Left renal cortex interstitium (tissue), 4 donors: ENCODE results near the gene DOCK1. TPM values are rescaled to one million over a fixed set of nuclear protein-coding genes. Genes with fewer than 3 reads are reported as not detected.

ENCODE experiments used
- DNase-seq, 4 donors: peaks; one replicate each; pipeline ENCODE4 v3.0.0-alpha.2; 2013; ENCODE audit warnings: low read depth in 4 of 4, low spot score in 2 of 4, missing footprints in 1 of 4
- polyA plus RNA-seq, 4 donors: library from polyadenylated mRNA; unstranded; fragments of 120-200 nt; gene quantifications; one replicate each; pipeline ENCODE4 v1.2.1, GENCODE V29; 2013; ENCODE audit not compliant: insufficient read length in 4 of 4

The DOCK1 gene
- polyA plus RNA-seq, 4 donors: 57.9 to 68.2 (median 64.3) TPM

GRCh38 chr10:127068485-127068884, 163.3 kb downstream of the DOCK1 start:
- no peak for DNase-seq

GRCh38 chr10:127069436-127069835, 164.2 kb downstream of the DOCK1 start:
- no peak for DNase-seq

- DNase-seq: no peak
These were observed 165.9 kb downstream of the DOCK1 start for GRCh38 chr10:127071126-127071525.

GRCh38 chr10:127073666-127074065, 168.4 kb downstream of the DOCK1 start:
- DNase-seq: no peak

DNA sequence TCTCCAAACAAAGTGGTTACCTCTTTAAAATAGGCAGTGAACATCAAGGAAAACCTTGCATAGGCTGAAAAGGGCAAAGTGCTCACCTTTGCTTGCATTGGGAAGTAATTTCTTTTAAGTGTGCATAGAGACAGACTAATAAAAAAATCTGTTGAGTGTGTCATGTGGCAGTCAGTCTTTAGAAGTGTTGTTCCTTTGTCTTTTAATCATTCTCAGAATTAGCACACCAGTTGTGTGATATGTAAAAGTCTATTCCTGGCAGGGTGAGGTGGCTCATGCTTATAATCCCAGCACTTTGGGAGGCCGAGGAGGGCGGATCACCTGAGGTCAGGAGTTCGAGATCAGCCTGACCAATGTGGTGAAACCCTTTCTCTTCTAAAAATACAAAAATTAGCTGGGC, 174.2 kb downstream of the DOCK1 start:
- DNase-seq: no peak

DNA sequence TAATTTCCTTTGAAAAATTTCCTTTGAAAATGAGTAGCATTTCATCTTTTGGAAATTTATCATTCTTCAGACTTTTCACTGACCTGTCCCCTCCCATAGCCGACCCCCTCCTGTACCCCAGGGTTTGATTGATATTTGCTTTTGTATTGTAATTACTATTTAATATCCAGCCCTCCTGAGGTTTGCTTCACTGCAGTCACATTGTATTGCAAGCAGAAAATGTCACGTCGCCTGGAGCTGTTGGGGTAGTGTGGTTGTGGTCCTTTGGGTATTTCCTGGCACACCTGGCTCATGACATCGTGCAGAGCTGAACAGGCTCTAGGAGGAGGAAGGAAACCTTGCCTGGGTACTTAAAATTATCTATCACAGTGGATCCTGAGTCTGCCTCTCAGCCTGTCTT, 175.1 kb downstream of the DOCK1 start:
- DNase-seq: no peak

GRCh38 chr10:127081851-127082345, 176.7 kb downstream of the DOCK1 start:
- DNase-seq: no peak

- no peak for DNase-seq
These were observed 177.4 kb downstream of the DOCK1 start for GRCh38 chr10:127082651-127083050.

DNA sequence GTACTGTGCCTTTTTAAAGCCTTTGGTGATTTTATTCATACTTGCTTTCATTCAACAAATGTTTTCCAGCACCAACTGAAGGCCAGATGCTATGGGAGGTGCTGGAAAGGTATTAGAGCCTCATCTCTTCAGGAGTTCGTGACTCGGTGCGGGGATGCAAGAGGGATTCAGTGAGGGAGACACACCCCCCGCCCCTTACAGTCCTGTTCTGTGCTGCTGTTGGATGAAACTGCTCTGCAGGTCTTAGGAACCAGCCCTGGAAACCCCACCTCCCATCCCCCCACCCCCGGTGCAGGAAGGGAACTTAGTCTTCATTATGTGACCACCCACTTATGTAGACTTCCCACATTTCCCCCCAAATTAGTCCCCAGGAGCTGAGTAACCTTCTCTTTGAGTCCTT, 180.7 kb downstream of the DOCK1 start:
- no peak for DNase-seq

- DNase-seq: no peak
These were observed 183.7 kb downstream of the DOCK1 start for GRCh38 chr10:127088908-127089307.

DNA sequence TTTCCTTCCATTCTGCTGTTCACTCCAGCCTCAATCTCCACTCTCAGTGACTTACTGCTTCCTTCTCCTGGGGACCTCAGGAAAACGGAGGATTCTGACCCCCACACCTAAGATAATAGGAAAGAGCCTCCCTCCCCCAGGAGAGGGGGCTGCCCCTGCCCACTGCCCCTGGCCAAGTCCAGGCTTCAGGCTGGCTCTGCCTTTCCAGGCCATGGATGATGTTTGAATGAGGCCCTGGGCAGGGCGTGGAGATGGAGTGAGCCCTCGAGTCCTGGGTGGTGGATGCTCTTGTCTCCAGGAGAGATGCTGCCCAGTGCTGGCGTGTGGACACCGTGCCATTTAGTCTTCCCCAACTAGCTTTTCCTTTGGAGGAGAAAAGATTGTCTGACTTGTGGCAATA, 184.2 kb downstream of the DOCK1 start:
- no peak for DNase-seq

DNA sequence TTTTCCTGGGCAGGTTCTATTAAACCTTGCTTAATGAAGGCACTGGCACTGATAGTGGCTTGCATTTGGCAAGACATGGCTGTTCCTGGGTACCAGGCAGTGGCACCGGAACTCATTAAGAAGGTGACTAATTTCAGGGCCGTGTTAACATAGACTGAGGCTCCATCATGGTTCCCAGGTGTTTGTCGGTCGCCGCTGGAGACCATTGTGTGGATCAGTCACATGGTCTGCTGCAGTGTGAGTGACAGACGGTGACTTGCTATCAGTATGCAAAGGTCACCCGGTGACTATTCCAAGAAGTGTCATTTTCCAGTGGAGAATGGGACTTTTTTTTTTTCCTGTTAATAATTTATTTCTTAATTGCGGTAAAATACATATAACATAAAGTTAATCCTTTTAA, 184.9 kb downstream of the DOCK1 start:
- no peak for DNase-seq

DNA sequence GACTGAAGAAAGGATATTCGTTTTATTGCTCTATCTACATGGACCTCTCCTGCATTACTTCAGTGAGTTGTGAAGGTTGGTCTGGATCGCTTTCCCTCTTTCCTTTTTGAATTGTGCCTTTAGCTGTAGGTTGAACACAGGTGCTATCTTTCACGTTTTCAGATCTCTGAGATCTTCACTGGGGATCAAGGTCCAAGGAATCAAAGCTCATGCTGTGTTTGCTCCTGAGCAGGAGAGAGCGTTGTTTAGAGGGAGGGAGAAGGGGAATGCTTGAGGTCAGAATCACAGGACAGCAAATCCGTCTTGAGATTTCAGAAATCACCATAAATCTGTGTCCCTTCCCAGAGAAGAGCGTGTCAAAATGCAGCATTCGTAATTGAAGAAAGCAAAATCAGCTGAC, 186.1 kb downstream of the DOCK1 start:
- no peak for DNase-seq

GRCh38 chr10:127092916-127093315, 187.7 kb downstream of the DOCK1 start:
- DNase-seq: no peak

DNA sequence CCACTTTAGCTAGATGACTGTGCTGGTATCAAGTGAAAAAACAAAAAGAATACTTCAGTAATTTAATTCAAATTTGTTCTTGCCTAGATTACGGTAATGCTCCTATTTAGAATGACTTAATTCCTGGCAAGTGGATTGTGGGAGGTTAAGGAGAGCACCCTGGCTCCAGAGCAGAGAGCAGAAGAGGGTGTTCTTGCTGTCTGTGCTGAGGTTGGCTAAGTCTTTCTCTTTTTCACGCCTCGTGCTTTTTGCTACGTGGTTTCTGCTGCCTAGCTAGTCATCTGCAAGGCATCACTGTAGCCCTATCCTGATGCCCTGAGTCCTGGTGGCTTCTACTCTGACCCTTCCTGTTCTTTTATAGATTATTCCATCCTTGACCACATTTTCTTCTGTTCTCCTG, 189.8 kb downstream of the DOCK1 start:
- DNase-seq: no peak

GRCh38 chr10:127100983-127101615, 195.9 kb downstream of the DOCK1 start:
- no peak for DNase-seq

- DNase-seq: no peak
These were observed 196.9 kb downstream of the DOCK1 start for GRCh38 chr10:127102176-127102575.

DNA sequence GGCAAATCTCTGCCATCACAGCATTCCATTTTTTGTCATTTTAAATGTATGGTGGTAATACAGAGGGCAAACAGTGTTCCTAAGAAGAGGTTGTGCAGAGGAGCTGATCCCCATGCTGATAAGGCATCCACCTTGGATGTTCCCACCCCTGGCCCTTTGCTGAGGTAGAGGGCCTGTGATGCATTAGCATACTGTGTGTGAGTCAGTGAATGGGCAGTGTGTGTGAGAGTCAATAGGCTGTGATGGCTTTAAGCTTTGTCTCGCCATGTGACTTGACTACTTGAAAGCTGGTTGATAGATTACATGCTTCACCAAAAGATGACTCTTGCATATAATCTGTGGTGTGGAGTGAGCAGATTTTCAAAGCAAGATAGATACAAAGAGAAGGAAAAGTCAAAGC, 209.9 kb downstream of the DOCK1 start:
- DNase-seq: no peak

DNA sequence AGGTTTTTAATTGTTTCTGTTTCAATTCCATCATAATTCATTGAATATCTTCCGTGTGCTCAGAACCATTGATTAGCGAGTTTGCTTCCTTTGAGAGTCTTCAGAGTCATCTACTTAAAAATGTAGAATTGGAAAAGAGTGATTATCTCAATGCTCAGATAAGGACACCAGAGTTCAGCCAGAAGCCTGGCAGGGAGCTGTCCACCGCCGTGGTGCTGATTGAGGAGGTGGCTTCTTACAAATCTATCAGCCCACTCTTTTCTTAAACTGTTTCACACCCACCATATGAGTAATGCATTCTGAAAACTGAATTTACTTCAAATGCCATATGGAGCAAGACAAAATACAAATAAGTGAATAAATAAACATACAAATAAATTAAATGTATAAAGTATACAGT, 211.9 kb downstream of the DOCK1 start:
- DNase-seq: peak; percentile 32 to 68 (median 39)

DNA sequence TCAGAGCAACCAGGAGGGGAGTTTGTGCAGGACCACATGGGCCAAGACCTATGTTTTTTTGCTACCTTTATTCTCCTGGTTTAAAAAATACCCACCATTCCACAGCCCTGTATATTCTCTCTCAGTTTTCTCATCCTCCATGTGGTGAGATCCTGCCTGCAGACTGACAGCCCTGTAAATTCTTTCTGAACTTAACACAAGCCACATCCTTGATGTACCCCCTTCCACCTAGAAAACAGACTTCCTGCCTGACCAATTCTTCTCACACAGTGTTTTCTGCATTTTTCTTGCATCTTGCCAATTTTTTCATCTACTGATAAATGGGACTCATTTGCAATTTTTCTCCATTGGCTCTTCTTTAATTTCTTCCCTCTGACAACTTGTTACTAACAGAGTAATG, 212.8 kb downstream of the DOCK1 start:
- DNase-seq: no peak

DNA sequence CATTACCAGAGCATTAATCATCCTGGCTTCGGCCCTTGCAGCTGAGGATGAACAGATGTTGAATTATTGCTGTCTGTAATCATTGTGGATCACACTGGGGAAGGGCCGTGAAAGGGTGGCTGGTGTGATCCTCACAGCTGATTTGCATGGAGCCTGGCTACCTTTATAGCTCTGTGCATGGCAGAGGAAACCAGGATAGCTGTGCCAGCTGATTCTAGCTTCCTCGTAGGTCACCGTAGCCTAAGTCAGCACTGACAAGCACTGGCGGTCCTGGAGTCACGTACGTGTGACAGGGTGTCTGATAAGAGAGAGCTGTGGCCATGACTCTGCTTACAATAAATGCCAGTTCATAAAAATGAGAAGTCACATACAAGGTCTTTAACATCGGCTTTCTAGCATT, 214.7 kb downstream of the DOCK1 start:
- DNase-seq: no peak

- no peak for DNase-seq
These were observed 217.6 kb downstream of the DOCK1 start for GRCh38 chr10:127122831-127123230.

- no peak for DNase-seq
These were observed 218.4 kb downstream of the DOCK1 start for GRCh38 chr10:127123626-127124025.
